ENCODE data around the gene SCAF11. TPM values are rescaled to one million over a fixed set of nuclear protein-coding genes. Genes with fewer than 3 reads are reported as not detected.

The SCAF11 gene
- total RNA-seq, 4 donors from 2014 or later: 124 to 221 (median 167) TPM

DNA sequence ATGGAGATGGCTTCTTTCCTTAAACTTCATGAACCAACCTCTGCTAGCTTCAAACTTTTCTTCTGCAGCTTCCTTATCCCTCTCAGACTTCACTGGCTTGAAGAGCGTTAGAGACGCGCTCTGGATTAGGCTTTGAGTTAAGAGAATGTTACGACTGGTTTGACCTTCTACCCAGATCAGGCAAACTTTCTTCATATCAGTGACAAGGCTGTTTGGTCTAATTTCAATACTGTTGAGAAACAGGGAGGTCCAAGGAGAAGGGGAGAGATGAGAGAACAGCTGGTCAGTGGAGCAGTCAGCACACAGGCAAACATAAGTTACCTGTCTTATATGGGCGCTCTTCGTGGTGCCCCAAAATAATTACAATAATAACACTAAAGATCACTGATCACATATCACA lies 14.9 kb downstream of the SCAF11 start:
- 96% methylated on average over 6 of the region's 6 CpGs for WGBS
- H3K9me3 ChIP-seq: no peaks in the 10 kb centered on the region
- H3K4me3 ChIP-seq: no peak overlapping the region
- peaks cover 31% of the 10 kb centered on the region for H3K4me1 ChIP-seq
- H3K36me3 ChIP-seq: no peaks in the 10 kb centered on the region
- DNase-seq (ENCODE audit: low spot score in 2 of 2): no peak
- TF ChIP-seq POLR2A (IDR thresholded peaks at IDR 0.05): no peak
- TF ChIP-seq POLR2AphosphoS5 (IDR thresholded peaks at IDR 0.05): no peak
- TF ChIP-seq, protein P1, sequence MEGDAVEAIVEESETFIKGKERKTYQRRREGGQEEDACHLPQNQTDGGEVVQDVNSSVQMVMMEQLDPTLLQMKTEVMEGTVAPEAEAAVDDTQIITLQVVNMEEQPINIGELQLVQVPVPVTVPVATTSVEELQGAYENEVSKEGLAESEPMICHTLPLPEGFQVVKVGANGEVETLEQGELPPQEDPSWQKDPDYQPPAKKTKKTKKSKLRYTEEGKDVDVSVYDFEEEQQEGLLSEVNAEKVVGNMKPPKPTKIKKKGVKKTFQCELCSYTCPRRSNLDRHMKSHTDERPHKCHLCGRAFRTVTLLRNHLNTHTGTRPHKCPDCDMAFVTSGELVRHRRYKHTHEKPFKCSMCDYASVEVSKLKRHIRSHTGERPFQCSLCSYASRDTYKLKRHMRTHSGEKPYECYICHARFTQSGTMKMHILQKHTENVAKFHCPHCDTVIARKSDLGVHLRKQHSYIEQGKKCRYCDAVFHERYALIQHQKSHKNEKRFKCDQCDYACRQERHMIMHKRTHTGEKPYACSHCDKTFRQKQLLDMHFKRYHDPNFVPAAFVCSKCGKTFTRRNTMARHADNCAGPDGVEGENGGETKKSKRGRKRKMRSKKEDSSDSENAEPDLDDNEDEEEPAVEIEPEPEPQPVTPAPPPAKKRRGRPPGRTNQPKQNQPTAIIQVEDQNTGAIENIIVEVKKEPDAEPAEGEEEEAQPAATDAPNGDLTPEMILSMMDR (IDR thresholded peaks at IDR 0.05): no peak
- TF ChIP-seq EP300 (IDR thresholded peaks at IDR 0.05): no peak
- no peak overlapping the region for H3K27ac ChIP-seq
- H3K27me3 ChIP-seq: no peaks in the 10 kb centered on the region

GRCh38 chr12:45974883-45975282 lies 15.5 kb downstream of the SCAF11 start:
- WGBS: 89% methylated on average over 4 of the region's 4 CpGs
- no peak for DNase-seq (ENCODE audit: low spot score in 2 of 2)
- Histone ChIP-seq H3K9me3 (no peaks in the 10 kb centered on the region), H3K4me3 (no peak overlapping the region), H3K27me3 (no peaks in the 10 kb centered on the region), H3K27ac (no peak overlapping the region), H3K36me3 (no peaks in the 10 kb centered on the region), H3K4me1 (peaks cover 29% of the 10 kb centered on the region)
- TF ChIP-seq EP300 (IDR thresholded peaks at IDR 0.05) (no peak), POLR2A (IDR thresholded peaks at IDR 0.05) (no peak), POLR2AphosphoS5 (IDR thresholded peaks at IDR 0.05) (no peak)
- TF ChIP-seq, protein P1 (IDR thresholded peaks at IDR 0.05): no peak

GRCh38 chr12:45974171-45974719 lies 16.1 kb downstream of the SCAF11 start:
- no peaks in the 10 kb centered on the region for H3K27me3 ChIP-seq
- H3K27ac ChIP-seq: no peak overlapping the region
- H3K4me3 ChIP-seq: no peak overlapping the region
- H3K4me1 ChIP-seq: peaks cover 23% of the 10 kb centered on the region
- no peak for DNase-seq (ENCODE audit: low spot score in 2 of 2)
- TF ChIP-seq POLR2AphosphoS5 (IDR thresholded peaks at IDR 0.05): no peak
- no peak for TF ChIP-seq POLR2A (IDR thresholded peaks at IDR 0.05)
- TF ChIP-seq EP300 (IDR thresholded peaks at IDR 0.05): no peak
- TF ChIP-seq, protein P1 (IDR thresholded peaks at IDR 0.05): no peak
- H3K36me3 ChIP-seq: no peaks in the 10 kb centered on the region
- H3K9me3 ChIP-seq: no peaks in the 10 kb centered on the region

- H3K4me1 ChIP-seq: peaks cover 21% of the 10 kb centered on the region
- 74% methylated on average over 2 of the region's 2 CpGs for WGBS
Measured at GRCh38 chr12:45973526-45973925, 16.8 kb downstream of the SCAF11 start.

GRCh38 chr12:45970391-45970790 lies 20.0 kb downstream of the SCAF11 start:
- Histone ChIP-seq H3K36me3 (no peaks in the 10 kb centered on the region), H3K27ac (no peak overlapping the region), H3K9me3 (no peaks in the 10 kb centered on the region), H3K4me3 (no peak overlapping the region), H3K4me1 (peaks cover 21% of the 10 kb centered on the region), H3K27me3 (no peaks in the 10 kb centered on the region)
- 100% methylated on average over 1 of the region's 1 CpG for WGBS
- TF ChIP-seq POLR2AphosphoS5 (IDR thresholded peaks at IDR 0.05) (no peak), POLR2A (IDR thresholded peaks at IDR 0.05) (no peak), EP300 (IDR thresholded peaks at IDR 0.05) (no peak)
- TF ChIP-seq, protein P1 (IDR thresholded peaks at IDR 0.05): no peak
- DNase-seq (ENCODE audit: low spot score in 2 of 2): no peak

More at GRCh38 chr12:45973526-45973925, 16.8 kb downstream of the SCAF11 start:
- DNase-seq (ENCODE audit: low spot score in 2 of 2): no peak
- Histone ChIP-seq H3K27ac (no peak overlapping the region), H3K4me3 (no peak overlapping the region), H3K9me3 (no peaks in the 10 kb centered on the region), H3K36me3 (no peaks in the 10 kb centered on the region), H3K27me3 (no peaks in the 10 kb centered on the region)
- TF ChIP-seq, protein P1 (IDR thresholded peaks at IDR 0.05): no peak
- TF ChIP-seq POLR2AphosphoS5 (IDR thresholded peaks at IDR 0.05) (no peak), EP300 (IDR thresholded peaks at IDR 0.05) (no peak), POLR2A (IDR thresholded peaks at IDR 0.05) (no peak)

Data from suprapubic skin (tissue), 4 donors.